Tibial nerve (tissue), 4 donors: ENCODE measurements around the gene TRIP10.

ENCODE experiments used
- CTCF ChIP-seq, 5 experiments: fragments of 200-600 bp in 3 of 5; fragments of 450-650 bp in 2 of 5; sonication (generic) in 3 of 5; IDR thresholded peaks; one replicate each; pipeline ENCODE4 v1.5.1; 2016 to 2019; ENCODE audit warnings: antibody characterized with exemption in 5 of 5, mild to moderate bottlenecking in 3 of 5, moderate library complexity in 2 of 5
- EP300 ChIP-seq, 2 donors: sonication (generic); formaldehyde crosslinking; IDR thresholded peaks; one replicate each; pipeline ENCODE4 v1.6.1; 2017; ENCODE audit warnings: antibody characterized with exemption in 2 of 2, mild to moderate bottlenecking in 1 of 2
- POLR2A ChIP-seq, 2 donors: fragments of 450-650 bp; IDR thresholded peaks; one replicate each; pipeline ENCODE4 v1.6.1; 2017; ENCODE audit warnings: antibody characterized with exemption in 2 of 2, mild to moderate bottlenecking in 2 of 2, moderate library complexity in 2 of 2

DNA sequence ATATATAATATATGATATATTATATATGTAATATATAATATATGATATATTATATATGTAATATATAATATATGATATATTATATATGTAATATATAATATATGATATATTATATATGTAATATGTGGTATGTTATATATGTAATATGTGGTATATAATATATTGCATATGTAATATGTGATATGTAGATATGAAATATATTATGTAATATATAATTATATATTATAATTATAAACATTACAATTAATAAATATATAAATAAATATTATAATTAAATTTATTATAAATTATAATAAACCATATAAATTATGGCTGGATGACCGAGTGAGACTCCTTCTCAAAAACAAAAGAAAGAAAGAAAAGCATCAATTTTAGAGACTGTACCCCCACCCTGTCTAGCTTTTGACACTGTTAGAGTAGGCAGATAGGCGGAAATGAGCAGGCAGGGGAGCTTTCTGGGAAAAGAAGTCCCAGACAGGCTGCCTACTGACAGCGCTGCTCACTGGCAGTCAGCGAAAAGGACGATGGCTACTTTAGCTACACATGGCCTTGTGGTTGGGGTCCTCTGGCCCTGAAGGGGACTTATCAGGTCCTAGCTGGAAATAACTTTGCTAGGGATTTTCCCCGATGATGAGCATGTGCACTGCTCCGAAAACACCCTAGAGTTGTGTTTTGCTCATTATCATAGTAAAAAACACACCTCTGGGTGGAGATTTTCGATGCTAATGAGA, 38.7 kb upstream of the TRIP10 start:
- TF ChIP-seq CTCF (IDR thresholded peaks at IDR 0.05) (no peak), POLR2A (IDR thresholded peaks at IDR 0.05) (no peak), EP300 (IDR thresholded peaks at IDR 0.05) (no peak)
